Activated CD4-positive, alpha-beta T cell treated with anti-CD3 and anti-CD28 coated beads, Interleukin-2, amount 10 ng/mL, durations not matched to agents 24 days and 14 days (primary cell): ENCODE data around the gene SLC19A1. TPM values are rescaled to one million over a fixed set of nuclear protein-coding genes. Genes with fewer than 3 reads are reported as not detected.

Experiments
- DNase-seq: peaks from one replicate; pipeline ENCODE4 v3.0.0; 2022
- H3K27ac Mint-ChIP-seq: one replicate; pipeline ENCODE4 v1.8.0; 2022; ENCODE audit warnings: mild to moderate bottlenecking, mixed read lengths
- H3K27me3 Mint-ChIP-seq: one replicate; pipeline ENCODE4 v1.8.0; 2022; ENCODE audit warnings: mixed read lengths
- H3K36me3 Mint-ChIP-seq: one replicate; pipeline ENCODE4 v1.8.0; 2022; ENCODE audit warnings: low read depth, mild to moderate bottlenecking, mixed read lengths
- H3K4me1 Mint-ChIP-seq: one replicate; pipeline ENCODE4 v1.8.0; 2021; ENCODE audit warnings: mixed read lengths
- H3K4me3 Mint-ChIP-seq: one replicate; pipeline ENCODE4 v1.8.0; 2022; ENCODE audit warnings: mild to moderate bottlenecking, moderate library complexity, mixed read lengths
- H3K9me3 Mint-ChIP-seq: one replicate; pipeline ENCODE4 v1.8.0; 2021; ENCODE audit warnings: mixed read lengths
- intact Hi-C: fragments of 100-400 bp; cut with micrococcal nuclease; formaldehyde crosslinking; loops from one replicate; pipeline ENCODE4 v1.15.1; 2023
- total RNA-seq: library from RNA; stranded (reverse); gene quantifications from 2 replicates; pipeline ENCODE4 v1.2.3, GENCODE V29; 2022

The SLC19A1 gene
- total RNA-seq, 1 donor from 2014 or later: 100 TPM

GRCh38 chr21:45511661-45512431, 30.4 kb downstream of the SLC19A1 start:
- intact Hi-C loops: no loop called here
- H3K36me3 Mint-ChIP-seq: peaks cover 12% of the 10 kb centered on the region
- DNase-seq: no peak
- H3K27me3 Mint-ChIP-seq: no peaks in the 10 kb centered on the region
- no peak overlapping the region for H3K4me3 Mint-ChIP-seq
- peaks cover 6% of the 10 kb centered on the region for H3K4me1 Mint-ChIP-seq
- H3K9me3 Mint-ChIP-seq: no peaks in the 10 kb centered on the region
- H3K27ac Mint-ChIP-seq: no peak overlapping the region

- intact Hi-C loops: no loop called here
- H3K27ac Mint-ChIP-seq: no peak overlapping the region
- no peaks in the 10 kb centered on the region for H3K27me3 Mint-ChIP-seq
These were observed 31.2 kb downstream of the SLC19A1 start for GRCh38 chr21:45511007-45511406.

GRCh38 chr21:45510466-45510955, 31.7 kb downstream of the SLC19A1 start:
- no peak overlapping the region for H3K27ac Mint-ChIP-seq
- no peaks in the 10 kb centered on the region for H3K9me3 Mint-ChIP-seq
- no peak for DNase-seq
- peaks cover 8% of the 10 kb centered on the region for H3K36me3 Mint-ChIP-seq
- peaks cover 6% of the 10 kb centered on the region for H3K4me1 Mint-ChIP-seq
- intact Hi-C loops: no loop called here
- no peaks in the 10 kb centered on the region for H3K27me3 Mint-ChIP-seq
- no peak overlapping the region for H3K4me3 Mint-ChIP-seq

More at GRCh38 chr21:45511007-45511406, 31.2 kb downstream of the SLC19A1 start:
- Mint-ChIP-seq H3K9me3 (no peaks in the 10 kb centered on the region), H3K36me3 (peaks cover 9% of the 10 kb centered on the region), H3K4me1 (peaks cover 6% of the 10 kb centered on the region), H3K4me3 (no peak overlapping the region)
- DNase-seq: no peak

- peaks cover 6% of the 10 kb centered on the region for H3K4me1 Mint-ChIP-seq
- no peaks in the 10 kb centered on the region for H3K27me3 Mint-ChIP-seq
- H3K9me3 Mint-ChIP-seq: no peaks in the 10 kb centered on the region
- no peak overlapping the region for H3K27ac Mint-ChIP-seq
- H3K4me3 Mint-ChIP-seq: no peak overlapping the region
- intact Hi-C loops: no loop called here
- peaks cover 6% of the 10 kb centered on the region for H3K36me3 Mint-ChIP-seq
- no peak for DNase-seq
These were observed 32.4 kb downstream of the SLC19A1 start for GRCh38 chr21:45509566-45510465.

- H3K4me3 Mint-ChIP-seq: no peak overlapping the region
- H3K27me3 Mint-ChIP-seq: no peaks in the 10 kb centered on the region
- intact Hi-C loops: no loop called here
- peaks cover 3% of the 10 kb centered on the region for H3K36me3 Mint-ChIP-seq
- H3K27ac Mint-ChIP-seq: peak overlapping the region; percentile 69
- no peak for DNase-seq
- peaks cover 6% of the 10 kb centered on the region for H3K4me1 Mint-ChIP-seq
- H3K9me3 Mint-ChIP-seq: no peaks in the 10 kb centered on the region
These were observed 33.4 kb downstream of the SLC19A1 start for GRCh38 chr21:45508607-45509565.

GRCh38 chr21:45507888-45508508, 34.2 kb downstream of the SLC19A1 start:
- intact Hi-C loops: no loop called here
- H3K4me3 Mint-ChIP-seq: no peak overlapping the region
- no peaks in the 10 kb centered on the region for H3K9me3 Mint-ChIP-seq
- peaks cover 4% of the 10 kb centered on the region for H3K4me1 Mint-ChIP-seq
- H3K27me3 Mint-ChIP-seq: no peaks in the 10 kb centered on the region
- H3K36me3 Mint-ChIP-seq: no peaks in the 10 kb centered on the region
- no peak for DNase-seq
- H3K27ac Mint-ChIP-seq: peak overlapping the region; percentile 69

GRCh38 chr21:45507523-45507875, 34.7 kb downstream of the SLC19A1 start:
- Mint-ChIP-seq H3K4me1 (peaks cover 4% of the 10 kb centered on the region), H3K36me3 (no peaks in the 10 kb centered on the region), H3K27ac (no peak overlapping the region), H3K4me3 (no peak overlapping the region), H3K27me3 (no peaks in the 10 kb centered on the region), H3K9me3 (no peaks in the 10 kb centered on the region)
- intact Hi-C loops: no loop called here
- no peak for DNase-seq

- Mint-ChIP-seq H3K27ac (no peak overlapping the region), H3K4me3 (no peak overlapping the region), H3K27me3 (no peaks in the 10 kb centered on the region), H3K4me1 (peaks cover 4% of the 10 kb centered on the region), H3K9me3 (no peaks in the 10 kb centered on the region), H3K36me3 (no peaks in the 10 kb centered on the region)
- intact Hi-C loops: no loop called here
- no peak for DNase-seq
These were observed 35.3 kb downstream of the SLC19A1 start for GRCh38 chr21:45506836-45507522.

GRCh38 chr21:45506241-45506817, 35.9 kb downstream of the SLC19A1 start:
- DNase-seq: no peak
- intact Hi-C loops: no loop called here
- Mint-ChIP-seq H3K27me3 (no peaks in the 10 kb centered on the region), H3K36me3 (no peaks in the 10 kb centered on the region), H3K9me3 (no peaks in the 10 kb centered on the region), H3K27ac (no peak overlapping the region), H3K4me1 (peaks cover 4% of the 10 kb centered on the region), H3K4me3 (no peak overlapping the region)

GRCh38 chr21:45505416-45506021, 36.7 kb downstream of the SLC19A1 start:
- Mint-ChIP-seq H3K4me1 (peaks cover 4% of the 10 kb centered on the region), H3K27me3 (no peaks in the 10 kb centered on the region), H3K4me3 (no peak overlapping the region), H3K9me3 (no peaks in the 10 kb centered on the region), H3K27ac (no peak overlapping the region), H3K36me3 (no peaks in the 10 kb centered on the region)
- intact Hi-C loops: no loop called here
- DNase-seq: no peak

GRCh38 chr21:45504516-45505415, 37.5 kb downstream of the SLC19A1 start:
- H3K4me1 Mint-ChIP-seq: peaks cover 6% of the 10 kb centered on the region
- no peak for DNase-seq
- no peak overlapping the region for H3K4me3 Mint-ChIP-seq
- H3K27me3 Mint-ChIP-seq: no peaks in the 10 kb centered on the region
- peaks cover 3% of the 10 kb centered on the region for H3K36me3 Mint-ChIP-seq
- intact Hi-C loops: no loop called here
- H3K27ac Mint-ChIP-seq: no peak overlapping the region
- H3K9me3 Mint-ChIP-seq: peaks cover 3% of the 10 kb centered on the region
